NCI-H226 (cell line): Measurements from ENCODE around the gene MARCHF5.

Source experiments
- DNase-seq: peaks from one replicate; pipeline ENCODE4 v3.0.0-alpha.2; 2015

The MARCHF5 gene, protein sequence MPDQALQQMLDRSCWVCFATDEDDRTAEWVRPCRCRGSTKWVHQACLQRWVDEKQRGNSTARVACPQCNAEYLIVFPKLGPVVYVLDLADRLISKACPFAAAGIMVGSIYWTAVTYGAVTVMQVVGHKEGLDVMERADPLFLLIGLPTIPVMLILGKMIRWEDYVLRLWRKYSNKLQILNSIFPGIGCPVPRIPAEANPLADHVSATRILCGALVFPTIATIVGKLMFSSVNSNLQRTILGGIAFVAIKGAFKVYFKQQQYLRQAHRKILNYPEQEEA

DNA sequence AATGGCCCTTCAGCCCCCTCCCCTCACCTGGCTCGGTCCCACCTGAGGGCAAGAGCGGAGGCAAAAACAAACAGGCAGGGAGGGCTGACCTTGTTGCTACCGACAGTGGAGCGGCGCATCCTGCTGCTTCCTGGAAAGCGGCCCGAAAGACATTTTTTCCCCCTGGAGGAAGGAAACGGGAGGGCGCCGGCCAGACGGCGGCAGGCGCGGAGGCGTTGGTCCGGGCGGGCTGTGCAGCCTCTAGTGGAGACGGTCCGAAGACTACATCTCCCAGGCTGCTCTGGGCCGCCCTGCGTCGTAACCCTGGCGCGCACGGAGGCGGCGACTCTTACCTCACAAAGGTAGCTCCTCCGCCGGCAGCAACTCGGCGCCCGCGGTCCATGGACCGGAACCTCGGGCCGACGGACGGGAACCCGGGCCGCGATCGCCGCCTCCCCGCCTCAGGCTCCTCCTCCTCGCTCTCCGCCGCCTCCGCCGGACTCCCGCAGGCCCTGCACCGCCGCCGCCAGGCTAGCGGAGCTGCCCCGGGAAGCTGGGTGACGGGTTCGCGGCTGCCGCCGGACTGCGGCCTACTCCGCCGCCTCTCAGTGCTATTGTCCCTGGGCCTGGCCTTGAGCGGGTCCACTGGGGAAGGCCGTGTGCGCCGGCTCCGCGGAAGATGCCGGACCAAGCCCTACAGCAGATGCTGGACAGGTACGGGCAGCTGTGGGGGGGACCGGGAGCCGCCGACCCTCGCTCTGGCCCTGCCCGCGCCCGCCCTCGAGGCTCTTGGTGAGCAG is at the start of gene MARCHF5, which contains the start of gene CPEB3:
Gene MARCHF5 (plus strand): TSS at position 331 of the 779 bp plus-strand sequence. CDS start 328 bp downstream, at position 659.
Gene CPEB3 (minus strand): TSS at position 242 of the 779 bp plus-strand sequence. CDS start 50,728 bp downstream, outside the sequence.
- peak; percentile 97 for DNase-seq

DNA sequence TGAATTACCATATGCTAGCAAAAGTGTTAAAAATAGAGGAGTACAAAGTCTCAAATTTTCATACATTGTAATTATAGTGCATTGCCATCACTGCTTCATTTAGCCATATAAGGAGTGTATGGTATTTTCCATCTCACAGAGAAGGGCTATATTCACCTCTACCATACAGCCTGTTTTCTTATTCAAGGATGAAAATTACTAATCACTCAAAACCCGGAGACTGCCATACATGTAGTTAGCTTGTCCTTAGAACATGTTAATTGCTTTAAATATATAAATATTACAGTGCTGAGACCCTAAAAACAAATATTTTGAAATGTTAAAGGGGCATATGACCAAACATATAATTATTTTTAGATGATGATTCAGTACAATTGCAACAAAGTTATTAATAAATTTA is 49.5 kb upstream of the MARCHF5 start:
- DNase-seq: no peak

DNA sequence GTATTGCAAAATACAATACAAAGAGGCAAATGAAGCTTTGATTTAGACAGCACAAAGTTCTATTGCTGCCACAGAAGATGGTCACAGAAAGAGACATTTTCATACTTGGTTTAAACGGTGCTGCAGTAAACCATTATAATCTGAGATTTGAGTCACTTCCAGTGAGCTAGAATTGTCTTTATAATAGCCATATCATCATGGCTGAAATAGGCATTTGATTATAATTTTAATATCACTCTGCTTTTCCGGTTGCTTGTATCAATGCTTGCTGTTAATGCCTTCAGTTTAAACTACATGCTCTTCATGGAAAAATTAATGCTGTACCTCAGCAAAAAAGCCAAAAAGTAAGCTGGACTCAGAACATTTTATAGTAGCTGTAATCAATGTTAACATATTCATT is 48.6 kb upstream of the MARCHF5 start:
- no peak for DNase-seq

DNA sequence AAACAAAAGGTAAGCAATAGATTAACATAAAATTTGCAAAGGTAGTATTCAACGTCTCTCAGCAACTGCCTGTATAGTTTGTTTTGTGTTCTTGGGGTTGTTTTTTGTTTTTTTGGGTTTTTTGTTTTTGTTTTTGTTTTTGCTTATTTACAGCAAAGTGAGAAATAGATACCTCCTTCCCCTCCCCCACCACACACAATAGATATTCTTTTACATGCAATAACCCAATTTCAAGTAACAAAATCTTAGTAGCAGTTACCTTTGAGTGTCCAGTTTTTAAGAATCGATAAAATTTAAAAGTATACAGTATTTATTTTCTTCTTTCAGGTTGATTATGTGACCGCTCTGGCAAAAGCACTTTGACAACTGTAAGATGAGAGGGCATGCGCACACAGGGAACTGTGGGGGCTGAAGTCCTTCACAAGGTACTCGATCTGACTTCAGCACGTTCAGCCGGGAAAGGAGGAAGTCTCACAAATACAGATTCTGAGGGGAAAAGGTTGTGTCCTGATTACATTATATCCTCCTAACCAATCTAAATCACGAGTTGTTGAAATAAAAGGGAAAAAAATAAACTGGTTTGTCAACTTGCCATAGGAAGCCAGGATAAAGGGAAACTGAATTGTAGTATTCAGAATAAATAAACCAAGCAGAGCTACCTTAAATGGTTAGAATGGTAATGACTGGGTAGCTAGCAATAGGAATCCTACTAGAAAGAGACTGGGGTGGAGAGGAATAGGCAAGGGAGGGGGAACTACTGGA is 47.9 kb upstream of the MARCHF5 start:
- DNase-seq: peak; percentile 5

DNA sequence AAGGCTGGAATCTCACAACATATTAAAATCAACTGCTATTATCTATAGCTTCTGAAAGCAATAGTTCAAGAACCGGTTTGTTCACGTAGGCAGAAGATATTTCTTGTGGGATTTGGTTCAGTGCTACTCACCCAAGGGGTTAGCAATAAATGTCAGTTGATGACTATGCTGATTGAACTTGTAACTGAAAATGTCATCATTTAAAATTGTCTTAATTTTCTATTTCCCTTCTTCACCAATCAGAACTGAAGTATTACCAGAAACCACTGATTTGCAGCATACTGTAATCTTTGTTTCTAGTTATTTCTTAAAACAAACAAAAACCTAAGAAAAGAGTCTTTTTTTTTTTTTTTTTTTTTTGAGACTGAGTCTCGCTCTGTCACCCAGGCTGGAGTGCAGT is 46.2 kb upstream of the MARCHF5 start:
- DNase-seq: no peak

DNA sequence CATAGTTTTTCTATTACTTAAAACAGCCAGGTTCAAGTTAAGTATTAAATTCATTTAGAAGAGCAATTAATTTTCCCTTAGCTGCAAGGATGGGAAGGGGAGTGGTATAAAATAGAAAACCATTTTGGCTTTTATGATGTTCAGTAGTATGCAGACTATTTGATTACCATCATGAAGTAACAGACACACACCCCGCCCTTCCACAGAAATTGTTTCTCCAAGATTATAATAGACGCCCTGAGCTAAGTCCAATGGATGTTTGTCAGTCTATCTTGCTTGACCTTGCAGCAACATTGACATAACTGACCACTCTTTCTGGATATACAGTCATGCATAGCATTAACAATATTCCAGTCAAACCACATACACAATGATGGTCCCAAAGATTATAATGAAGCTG is 42.4 kb upstream of the MARCHF5 start:
- DNase-seq: no peak

DNA sequence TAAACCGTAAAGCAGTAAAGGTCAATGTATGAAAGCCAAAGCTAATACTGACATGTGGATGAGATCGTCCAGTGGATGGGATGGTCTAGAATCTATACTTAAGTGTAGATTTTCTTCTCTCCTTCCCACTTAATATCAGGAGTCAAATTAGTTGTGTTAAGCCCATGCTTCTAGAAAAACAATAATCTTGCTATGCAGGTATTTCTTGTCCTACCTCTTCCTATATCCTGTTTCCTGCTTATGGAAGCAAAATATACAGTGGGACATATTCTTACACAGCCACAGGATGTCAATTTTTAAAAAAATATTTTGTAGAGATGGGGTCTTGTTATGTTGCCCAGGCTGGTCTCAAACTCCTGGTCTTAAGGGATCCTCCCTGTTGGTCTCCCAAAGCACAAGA is 27.6 kb upstream of the MARCHF5 start:
- no peak for DNase-seq

DNA sequence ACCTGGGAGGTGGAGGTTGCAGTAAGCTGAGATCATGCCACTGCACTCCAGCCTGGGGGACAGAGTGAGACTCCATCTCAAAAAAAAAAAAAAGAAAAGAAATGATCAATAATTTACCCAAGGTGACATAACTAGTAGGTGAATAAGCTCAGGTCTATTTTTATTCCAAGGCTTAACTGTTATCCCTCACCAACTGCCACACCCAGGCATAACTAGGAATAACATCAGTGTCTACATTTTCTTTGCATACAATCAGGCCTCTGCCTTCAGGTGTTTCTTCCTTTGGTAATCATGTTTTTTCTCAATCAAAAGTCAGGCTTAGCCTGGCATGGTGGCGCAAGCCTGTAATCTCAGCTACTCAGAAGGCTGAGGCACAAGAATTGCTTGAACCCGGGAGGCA is 26.7 kb upstream of the MARCHF5 start:
- no peak for DNase-seq

DNA sequence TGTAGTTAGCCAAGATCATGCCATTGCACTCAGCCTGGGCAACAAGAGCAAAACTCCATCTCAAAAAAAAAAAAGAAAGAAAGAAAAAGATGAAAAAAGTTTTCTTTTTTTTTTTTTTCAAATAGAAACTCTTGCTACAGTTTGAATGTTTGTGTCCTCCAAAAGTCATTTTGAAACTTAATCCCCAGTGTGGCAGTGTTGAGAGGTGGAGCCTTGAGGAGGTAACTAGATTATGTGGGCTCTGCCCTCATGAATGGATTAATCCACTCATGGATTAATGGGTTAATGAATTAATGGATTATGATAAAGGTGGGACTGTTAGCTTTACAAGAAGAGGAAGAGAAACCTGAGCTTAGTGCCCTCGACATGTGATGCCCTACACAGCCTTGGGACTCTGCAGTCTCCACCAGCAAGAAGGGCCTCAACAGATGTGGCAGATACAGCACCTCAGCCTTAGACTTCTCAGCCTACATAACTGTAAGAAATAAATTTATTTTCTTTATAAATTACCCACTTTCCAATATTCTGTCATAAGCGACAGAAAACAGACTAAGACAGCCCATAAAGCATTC is 25.2 kb upstream of the MARCHF5 start:
- DNase-seq: no peak

DNA sequence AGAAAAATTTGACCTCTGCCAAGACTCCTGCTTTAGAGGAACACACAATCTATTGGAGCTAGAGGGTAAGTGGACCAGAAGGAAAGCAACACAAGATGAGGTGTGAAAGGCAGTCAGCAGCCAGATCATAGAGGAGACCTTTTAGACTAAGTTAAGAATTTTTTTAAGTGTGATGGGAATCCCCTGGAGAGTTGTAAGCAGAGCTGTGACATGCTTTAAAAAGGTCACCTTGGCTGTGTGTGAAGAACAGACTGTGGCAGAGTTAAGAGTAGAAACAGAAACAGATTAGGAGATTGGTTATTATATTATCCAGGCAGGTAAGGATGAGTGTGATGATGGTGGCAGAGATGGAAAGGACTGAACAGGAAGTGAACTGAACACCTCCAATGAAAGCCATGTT is 23.6 kb upstream of the MARCHF5 start:
- no peak for DNase-seq

DNA sequence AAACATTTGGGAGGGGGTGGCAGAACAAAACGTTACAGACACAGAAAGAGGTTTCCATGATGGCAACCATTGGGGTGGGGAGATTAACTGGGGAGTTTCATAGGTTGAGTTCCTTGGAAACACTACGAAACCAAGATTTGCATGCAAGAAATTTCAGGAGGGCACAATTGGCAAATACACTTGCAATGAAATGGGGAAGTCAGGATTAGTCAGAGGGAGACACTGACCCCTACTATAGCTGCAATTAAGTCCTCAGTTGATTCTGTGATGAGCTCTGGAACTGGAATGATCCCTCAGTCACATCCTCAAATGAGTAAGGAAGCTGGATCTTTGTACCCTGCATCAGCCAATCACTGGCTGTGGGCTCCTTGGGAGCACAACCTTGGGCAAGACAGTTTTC is 22.2 kb upstream of the MARCHF5 start:
- no peak for DNase-seq

DNA sequence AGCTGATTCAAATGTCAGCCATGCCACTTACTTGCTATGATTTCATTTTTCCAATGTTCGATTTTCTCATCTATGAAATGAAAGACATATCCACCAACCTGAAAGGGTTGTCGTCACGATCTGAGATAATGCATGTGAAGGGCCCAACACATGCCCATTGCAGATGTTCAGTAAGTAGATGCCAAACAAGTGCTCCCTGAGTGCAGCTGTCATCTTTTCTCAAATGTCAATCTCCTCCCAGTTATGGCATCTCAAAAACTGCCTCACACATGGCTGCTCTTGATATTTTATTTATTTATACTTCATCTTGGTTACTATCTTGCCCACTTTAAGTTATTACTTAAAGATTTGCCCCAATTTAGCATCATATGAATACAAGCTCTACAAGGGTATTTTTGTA is 16.9 kb upstream of the MARCHF5 start:
- DNase-seq: no peak

DNA sequence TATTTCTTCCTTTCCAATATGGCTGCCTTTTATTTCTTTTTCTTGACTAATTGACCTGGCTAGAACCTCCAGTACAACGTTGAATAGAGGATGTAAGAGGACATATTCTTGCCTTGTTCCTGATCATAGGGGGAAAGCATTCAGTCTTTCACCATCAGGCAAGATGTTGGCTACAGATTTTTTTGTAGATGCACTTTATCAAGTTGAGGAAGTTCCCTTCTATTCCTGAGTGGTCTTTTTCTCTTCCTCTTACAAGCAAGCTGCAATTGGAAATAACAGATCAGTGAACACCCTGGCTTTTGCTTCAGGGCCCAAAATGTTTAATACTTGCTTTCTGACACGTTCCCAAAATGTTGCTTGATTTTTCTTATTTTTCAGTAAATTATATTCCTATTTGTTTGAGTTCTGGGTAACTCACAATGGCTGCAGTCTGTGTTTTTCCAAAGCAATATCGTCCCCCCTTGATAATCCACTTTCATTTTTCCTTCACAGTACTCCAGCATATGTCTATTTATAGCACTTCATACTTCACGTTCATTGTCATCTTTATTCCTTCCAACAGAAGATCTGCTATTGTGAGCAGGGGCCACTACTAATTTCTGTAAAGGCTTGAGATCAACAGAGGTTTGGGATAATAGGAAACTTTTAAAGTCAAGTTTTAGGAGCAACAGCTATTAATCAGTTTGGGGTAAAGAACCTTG is 11.8 kb upstream of the MARCHF5 start:
- DNase-seq: no peak

DNA sequence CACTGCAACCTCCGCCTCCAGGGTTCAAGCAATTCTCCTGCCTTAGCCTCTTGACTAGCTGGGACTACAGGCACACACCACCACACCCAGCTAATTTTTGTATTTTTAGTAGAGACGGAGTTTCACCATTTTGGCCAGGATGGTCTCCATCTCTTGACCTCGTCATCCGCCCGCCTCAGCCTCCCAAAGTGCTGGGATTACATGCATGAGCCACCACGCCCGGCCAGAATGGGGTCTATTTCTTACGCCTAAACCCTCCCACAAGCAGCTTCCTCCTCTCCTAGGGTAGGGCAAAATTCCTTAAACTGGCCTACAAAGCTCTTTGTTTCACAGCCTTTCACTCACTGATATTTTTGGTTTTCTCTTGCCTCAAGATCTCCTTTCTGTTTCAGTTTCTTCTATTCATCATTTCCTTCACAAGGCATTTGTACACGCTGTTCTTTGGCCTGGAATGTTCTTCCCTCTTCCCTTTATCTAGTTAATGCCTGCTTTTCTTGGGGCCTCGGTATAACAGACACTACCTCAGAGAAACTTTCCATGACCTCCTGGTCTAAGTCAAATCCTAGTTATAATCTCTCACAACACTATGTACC is 6.8 kb upstream of the MARCHF5 start:
- no peak for DNase-seq

DNA sequence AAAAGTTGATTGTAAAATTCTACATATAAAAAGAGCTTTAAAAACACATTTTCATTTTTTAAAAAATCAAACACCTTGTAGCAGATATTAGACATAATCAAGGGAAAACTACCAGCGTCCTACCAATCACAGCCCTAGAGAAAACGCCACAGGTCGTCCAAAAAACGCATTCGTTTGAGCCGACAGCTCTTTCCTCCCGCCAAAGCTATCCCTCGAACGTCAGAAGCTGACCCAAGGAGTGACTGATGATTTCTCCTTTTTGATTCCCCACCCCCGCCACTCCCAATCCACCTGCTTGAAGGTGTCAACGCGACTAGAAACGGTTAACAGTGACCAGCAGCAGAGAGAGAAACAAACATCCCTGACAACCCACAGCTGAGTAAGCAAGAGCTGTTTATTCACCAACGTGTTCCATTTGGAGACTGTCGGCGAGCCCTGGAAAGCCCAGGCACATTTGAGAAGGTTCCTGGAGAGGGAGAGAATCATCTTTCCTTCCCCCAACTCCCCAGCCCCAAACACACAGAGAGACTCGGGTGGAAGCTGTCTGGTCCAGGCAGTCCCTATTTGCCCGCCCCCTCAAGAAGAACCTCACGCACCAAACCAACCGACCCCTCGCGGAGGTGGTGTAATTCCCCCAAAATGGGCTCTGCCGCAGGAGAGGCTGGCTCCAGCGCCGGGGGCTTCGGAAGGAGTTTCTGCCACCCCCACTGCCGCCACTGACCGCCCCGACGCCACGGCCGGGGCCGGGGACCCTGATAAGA is 711 bp upstream of the MARCHF5 start:
- peak; percentile 33 for DNase-seq

DNA sequence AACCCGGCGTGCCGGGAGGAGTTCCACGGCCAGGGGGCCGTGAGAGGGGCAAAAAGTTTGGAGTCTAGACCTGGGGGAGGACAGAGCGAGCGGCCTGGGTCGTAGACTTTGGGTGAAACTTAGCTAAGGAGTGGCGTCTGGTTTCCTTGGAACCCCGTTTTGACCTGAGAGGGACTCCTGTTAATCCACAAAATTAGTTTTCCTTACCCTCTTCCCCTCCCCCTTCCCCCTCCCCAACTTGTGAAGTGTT is 574 bp downstream of the MARCHF5 start:
- DNase-seq: peak; percentile 2

DNA sequence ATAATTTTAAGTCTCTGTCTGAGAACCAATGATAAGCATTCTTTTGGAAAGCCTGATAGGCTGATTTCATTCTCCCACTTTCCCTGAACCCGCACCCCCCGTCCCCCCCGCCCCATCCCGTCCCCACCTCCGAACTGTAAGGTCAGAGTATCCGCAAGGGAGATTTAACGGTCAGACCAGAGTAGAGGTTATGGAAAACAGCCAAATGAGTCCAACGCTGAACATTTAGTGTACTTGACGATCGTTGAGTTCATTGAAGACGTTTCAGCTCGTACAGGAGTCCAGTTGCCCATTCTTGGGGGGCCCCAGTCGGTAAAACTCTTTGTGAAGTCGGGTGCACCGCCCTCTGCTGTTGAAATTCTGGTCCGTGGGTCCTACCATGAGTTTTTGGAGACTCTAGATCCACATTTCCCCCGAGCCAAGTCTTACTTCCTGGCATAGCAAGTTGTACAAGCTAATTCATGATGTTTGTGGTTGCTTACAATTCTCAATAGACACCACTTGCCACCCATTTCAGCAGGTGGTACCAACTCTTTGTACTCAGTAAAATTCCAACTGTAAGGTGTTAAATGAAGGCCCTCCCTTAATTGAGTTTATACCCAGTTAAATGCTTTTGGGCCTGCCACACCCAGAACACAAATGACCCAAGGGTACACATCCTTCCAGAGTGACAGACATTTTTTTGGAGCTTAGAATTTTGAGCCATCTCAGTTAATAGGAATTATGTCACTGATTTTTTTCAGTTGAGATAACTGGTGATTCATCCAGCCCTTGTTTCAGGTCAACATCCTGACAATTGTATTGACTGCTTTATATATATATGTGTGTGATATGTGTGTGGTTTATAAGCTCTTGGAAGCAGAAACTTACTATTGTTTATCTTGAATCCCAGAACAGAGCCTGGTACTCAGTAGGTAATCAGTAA is 1.2 kb downstream of the MARCHF5 start:
- DNase-seq: peak; percentile 49

DNA sequence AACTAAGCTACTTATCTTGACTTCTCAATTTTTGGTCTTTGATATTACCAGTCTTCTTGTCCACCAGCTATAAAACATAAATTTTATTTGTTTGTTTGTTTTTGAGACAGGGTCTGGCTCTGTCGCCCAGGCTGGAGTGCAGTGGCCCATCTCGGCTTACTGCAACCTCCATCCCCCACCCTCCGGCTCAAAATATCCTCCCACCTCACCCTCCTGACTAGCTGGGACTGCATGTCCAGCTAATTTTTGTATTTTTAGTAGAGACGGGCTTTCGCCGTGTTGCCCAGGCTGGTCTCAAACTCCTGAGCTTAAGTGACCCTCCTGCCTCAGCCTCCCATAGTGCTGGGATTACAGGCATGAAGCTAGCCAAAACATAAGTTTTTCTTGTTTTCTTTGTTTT is 7.5 kb downstream of the MARCHF5 start:
- no peak for DNase-seq

DNA sequence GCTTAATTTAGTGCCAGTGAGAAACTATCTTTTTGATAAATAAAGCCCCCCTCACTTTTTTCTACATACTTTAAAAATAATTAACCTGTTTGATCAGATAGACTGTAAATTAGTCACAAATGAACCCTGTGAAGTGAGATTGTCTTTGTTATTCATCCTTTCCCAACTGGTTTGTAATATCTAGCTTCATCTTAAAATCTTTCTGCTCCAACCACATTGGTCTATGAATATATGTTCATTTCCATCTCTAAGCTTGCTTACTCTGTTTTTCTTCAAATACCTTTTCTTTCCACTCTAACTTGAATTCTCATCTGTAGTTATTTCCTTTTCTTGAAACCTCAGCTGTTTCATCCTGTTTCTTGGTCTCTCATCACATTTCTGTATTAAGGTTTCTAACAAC is 12.1 kb downstream of the MARCHF5 start:
- DNase-seq: no peak

DNA sequence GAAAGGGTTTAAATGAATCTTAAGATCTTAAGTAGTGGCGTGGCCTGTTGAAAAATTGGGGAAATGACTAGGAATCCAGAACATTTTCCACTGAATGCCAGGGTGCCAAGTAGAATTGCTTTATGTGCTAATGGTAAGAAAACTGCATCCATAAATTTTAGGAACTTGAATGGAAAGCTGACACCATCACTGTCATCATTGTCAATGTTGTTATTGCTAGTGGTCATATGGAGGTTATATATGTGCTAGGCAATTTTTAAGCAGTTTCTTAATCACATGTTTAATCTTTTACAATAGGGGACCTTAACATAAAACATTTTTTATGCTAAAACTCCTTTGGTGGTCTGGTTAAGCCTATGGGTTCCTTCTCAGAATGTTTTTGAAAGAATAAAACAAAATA is 13.1 kb downstream of the MARCHF5 start:
- DNase-seq: no peak
